ENCODE measurements around the gene STRADB.
"Not testable (repeated sequence)": the region's sequence is repeated elsewhere in the genome, so short reads cannot be mapped to it uniquely, and the experiment has no call there.

STRADB gene

GRCh38 chr2:201483342-201483741 lies 31.8 kb downstream of the STRADB start:
- DNase-seq (ENCODE audit: low read depth): no peak
- no peak overlapping the region for H3K4me3 ChIP-seq (ENCODE audit: control insufficient read depth, low read depth, low read length)
- TF ChIP-seq, protein P1, sequence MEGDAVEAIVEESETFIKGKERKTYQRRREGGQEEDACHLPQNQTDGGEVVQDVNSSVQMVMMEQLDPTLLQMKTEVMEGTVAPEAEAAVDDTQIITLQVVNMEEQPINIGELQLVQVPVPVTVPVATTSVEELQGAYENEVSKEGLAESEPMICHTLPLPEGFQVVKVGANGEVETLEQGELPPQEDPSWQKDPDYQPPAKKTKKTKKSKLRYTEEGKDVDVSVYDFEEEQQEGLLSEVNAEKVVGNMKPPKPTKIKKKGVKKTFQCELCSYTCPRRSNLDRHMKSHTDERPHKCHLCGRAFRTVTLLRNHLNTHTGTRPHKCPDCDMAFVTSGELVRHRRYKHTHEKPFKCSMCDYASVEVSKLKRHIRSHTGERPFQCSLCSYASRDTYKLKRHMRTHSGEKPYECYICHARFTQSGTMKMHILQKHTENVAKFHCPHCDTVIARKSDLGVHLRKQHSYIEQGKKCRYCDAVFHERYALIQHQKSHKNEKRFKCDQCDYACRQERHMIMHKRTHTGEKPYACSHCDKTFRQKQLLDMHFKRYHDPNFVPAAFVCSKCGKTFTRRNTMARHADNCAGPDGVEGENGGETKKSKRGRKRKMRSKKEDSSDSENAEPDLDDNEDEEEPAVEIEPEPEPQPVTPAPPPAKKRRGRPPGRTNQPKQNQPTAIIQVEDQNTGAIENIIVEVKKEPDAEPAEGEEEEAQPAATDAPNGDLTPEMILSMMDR (IDR thresholded peaks at IDR 0.05; ENCODE audit: control insufficient read depth, insufficient read depth, low read depth, low read length, missing control alignments): no peak

DNA sequence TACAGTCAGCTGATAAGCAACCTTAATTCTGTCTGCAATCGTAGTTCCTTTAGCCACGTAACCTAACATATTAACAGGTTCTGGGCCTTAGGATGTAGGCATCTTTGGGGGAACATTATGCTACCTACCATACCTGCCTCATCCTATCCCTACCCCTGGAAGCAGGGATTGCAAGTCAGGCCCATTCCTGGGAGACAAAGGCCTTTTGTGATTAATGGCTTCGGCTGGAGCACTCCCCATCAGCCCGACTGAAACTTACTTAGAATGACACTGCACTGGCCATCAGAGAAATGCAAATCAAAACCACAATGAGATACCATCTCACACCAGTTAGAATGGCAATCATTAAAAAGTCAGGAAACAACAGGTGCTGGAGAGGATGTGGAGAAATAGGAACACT lies 32.2 kb downstream of the STRADB start:
- DNase-seq (ENCODE audit: low read depth); H3K4me3 ChIP-seq (ENCODE audit: control insufficient read depth, low read depth, low read length): not testable (repeated sequence)

DNA sequence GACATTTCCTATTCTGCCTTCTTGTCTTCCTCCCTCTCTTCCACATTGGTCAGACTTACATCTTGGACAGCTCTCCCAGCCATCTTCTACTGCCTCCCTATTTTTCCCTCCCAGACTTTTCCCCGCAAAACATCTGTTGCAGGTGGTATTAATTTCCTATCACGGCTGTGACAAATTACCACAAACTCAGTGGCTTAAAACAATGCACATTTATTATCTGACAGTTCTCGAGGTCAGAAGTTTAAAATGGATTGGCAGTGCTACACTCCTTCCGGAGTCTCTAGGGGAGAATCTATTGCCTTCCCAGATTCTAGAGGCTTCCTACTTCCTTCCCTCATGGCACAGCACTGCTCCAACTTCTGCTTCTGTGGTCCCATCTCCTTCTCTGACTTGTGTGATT lies 33.3 kb downstream of the STRADB start:
- no peak overlapping the region for H3K4me3 ChIP-seq (ENCODE audit: control insufficient read depth, low read depth, low read length)
- TF ChIP-seq, protein P1 (IDR thresholded peaks at IDR 0.05; ENCODE audit: control insufficient read depth, insufficient read depth, low read depth, low read length, missing control alignments): no peak
- DNase-seq (ENCODE audit: low read depth): no peak

DNA sequence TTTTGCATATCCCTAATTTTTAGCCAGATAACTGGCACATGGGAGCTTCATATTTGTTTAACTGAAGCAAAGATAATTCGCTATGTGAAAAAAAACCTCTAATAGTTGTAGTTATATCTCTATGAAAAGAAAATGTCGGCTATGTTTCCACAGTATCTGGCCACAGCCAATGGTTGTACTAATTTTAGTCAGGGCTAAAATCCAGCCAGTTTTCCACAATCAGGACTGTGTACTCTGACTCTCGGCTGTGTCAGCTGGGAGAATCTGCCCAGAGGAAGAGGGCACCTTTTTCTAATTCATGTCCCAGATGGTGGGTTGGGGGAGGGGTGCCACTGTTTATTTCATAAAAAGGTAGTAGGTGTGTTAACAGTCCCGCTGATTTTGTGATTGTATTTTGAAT lies 38.8 kb downstream of the STRADB start:
- TF ChIP-seq, protein P1 (IDR thresholded peaks at IDR 0.05; ENCODE audit: control insufficient read depth, insufficient read depth, low read depth, low read length, missing control alignments): no peak
- H3K4me3 ChIP-seq (ENCODE audit: control insufficient read depth, low read depth, low read length): no peak overlapping the region
- no peak for DNase-seq (ENCODE audit: low read depth)

GRCh38 chr2:201496785-201497184 lies 45.2 kb downstream of the STRADB start:
- no peak for DNase-seq (ENCODE audit: low read depth)
- TF ChIP-seq, protein P1 (IDR thresholded peaks at IDR 0.05; ENCODE audit: control insufficient read depth, insufficient read depth, low read depth, low read length, missing control alignments): no peak

GRCh38 chr2:201500534-201500933 lies 49.0 kb downstream of the STRADB start:
- H3K4me3 ChIP-seq (ENCODE audit: control insufficient read depth, low read depth, low read length): no peak overlapping the region
- no peak for DNase-seq (ENCODE audit: low read depth)

More at GRCh38 chr2:201496785-201497184, 45.2 kb downstream of the STRADB start:
- no peak overlapping the region for H3K4me3 ChIP-seq (ENCODE audit: control insufficient read depth, low read depth, low read length)

DNA sequence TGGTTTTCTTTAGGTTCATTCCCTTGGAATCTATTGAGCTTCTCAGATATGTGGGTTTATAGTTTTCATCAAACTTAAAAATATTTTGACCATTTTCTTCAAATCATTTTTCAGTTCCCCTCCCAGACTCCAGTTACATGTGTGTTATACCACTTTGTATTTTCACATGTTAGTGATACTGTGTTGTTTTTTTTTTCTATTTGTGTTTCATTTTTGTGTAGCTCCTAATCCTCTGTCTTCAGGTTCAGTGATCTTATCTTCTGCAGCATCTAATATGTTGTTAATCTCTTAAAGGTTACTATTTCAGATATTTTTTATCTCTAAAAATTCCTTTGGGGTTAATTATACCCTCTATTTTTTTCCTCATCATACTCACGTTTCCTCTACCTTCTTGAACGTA lies 51.2 kb downstream of the STRADB start:
- DNase-seq (ENCODE audit: low read depth): no peak
- TF ChIP-seq, protein P1 (IDR thresholded peaks at IDR 0.05; ENCODE audit: control insufficient read depth, insufficient read depth, low read depth, low read length, missing control alignments): no peak
- H3K4me3 ChIP-seq (ENCODE audit: control insufficient read depth, low read depth, low read length): no peak overlapping the region

More at GRCh38 chr2:201500534-201500933, 49.0 kb downstream of the STRADB start:
- TF ChIP-seq, protein P1 (IDR thresholded peaks at IDR 0.05; ENCODE audit: control insufficient read depth, insufficient read depth, low read depth, low read length, missing control alignments): no peak
